HG03039 (cell line): ENCODE results near the gene RPF1.
"Not testable (repeated sequence)": the region's sequence is repeated elsewhere in the genome, so short reads cannot be mapped to it uniquely, and the experiment has no call there.

Source experiments
- ATAC-seq: cut with Tn5 transposase; IDR thresholded peaks from one replicate; pipeline ENCODE4 v1.9.1; 2021; ENCODE audit warnings: mild to moderate bottlenecking, moderate library complexity; ENCODE audit not compliant: unreplicated experiment

Gene RPF1

GRCh38 chr1:84492726-84493125 lies 13.7 kb downstream of the RPF1 start:
- ATAC-seq: no peak

DNA sequence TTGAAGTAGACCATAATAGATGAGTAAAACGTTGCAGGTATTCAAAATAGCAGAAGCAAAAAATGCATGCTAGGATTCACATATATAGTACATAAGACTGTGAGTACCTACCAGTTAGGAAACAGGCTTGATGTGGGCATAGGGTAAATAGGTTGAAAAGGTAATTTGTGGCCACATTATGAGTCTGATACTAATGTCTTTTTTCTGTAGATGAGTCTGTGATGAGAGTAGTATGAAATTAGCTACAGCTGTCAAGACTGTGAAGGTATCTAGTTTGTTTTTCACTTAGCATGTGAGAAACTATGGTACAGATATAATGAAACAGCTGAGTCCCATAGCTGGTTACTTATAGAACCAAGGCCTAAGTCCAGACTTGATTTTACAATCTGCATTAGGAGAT lies 14.7 kb downstream of the RPF1 start:
- no peak for ATAC-seq

GRCh38 chr1:84496498-84496897 lies 17.4 kb downstream of the RPF1 start:
- ATAC-seq: no peak

- no peak for ATAC-seq
These were observed 18.7 kb downstream of the RPF1 start for GRCh38 chr1:84497631-84498275.

DNA sequence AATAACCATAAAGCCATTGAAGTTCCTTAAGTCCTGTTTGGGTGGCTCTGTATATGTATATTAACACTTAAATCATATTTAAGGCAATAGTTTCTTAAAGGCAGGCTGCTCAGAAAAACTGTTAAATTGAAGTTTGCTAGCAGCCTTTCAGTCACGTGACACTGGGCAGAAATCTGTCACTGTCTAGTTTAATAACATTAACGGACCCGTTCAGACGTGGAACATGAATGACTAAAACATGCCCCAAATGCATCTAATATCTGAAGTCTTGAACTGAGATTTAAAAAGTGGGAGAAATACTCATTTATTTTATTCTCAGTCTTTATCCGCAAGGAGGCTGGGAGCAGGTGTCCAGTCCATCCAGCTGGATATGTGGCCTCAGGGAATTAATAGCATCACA lies 23.9 kb downstream of the RPF1 start:
- ATAC-seq: no peak

DNA sequence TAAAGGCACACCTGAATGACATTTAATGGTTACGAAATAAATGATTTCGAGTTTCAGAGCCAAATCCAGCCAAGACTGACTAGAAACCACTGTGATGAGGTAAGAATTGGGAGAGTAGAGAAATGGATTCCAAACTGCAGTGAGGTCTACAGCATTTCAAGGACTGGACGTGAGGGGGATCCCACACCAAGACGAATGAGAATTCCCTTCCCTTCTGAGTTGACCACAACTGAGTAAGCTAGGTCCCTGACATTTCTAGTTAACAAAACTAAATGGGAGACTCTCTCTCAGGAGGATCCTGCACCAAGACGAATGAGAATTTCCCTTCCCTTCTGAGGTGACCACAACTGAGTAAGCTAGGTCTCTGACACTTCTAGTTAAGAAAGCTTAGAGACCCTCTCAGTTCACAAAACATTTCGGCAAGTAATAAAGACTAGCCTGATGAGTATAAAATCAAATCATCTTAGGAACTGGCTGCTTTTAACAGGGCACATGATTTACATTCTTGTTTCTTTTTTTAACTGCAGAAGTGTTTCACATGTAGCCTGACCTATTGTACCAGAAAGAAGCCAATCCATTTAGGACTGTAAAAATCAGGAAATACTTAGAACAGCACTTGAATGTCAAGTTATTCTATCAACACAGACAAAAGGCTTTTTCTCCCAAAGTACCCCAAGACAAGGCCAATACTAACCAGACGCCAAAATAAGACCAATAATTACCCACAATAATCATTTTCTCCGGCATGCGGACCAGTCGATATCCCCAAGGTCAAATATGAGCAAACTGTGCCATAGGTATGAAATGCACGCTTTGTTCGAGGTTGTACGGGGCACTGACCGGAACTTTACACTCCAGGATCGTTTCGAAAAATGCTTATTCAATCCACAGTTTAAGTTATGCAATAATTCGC lies 25.8 kb downstream of the RPF1 start:
- ATAC-seq: no peak

- ATAC-seq: peak; percentile 23
These were observed 26.5 kb downstream of the RPF1 start for GRCh38 chr1:84505493-84506001.

DNA sequence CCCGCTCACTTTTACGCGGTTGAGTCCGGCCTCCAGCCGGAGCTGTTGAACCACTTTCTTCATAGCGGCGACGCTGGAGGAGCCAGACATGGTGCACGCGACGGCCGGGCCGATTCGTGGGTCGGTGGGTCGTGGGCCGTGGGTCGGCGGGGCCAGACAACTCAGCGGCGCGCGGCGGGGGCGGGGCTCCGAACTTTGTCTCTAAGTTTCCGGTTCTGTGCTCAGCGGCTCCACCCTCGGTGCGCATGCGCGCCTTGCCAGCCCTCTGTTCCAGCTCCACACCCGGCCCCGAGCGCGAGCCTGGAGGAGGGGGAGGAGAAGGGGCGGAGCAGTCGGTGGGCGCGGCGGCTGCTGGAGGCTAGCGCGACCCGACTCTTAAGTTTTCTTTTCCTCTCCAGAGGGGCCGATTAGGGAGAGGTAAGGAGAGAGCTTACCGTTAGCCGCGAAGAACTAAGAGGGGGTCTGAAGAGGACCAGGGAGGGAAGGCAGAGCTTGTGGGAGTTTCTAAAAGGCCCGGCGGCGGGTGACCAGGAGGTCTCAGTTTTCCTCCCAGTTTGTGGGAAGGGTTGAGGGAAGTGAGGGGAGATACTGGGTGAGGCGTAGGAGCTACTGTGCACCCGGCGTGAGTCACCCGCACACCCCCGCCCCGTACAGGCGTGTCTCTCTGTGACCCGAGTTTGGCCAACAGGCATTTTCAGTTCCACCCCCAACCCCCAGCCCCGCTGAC lies 27.1 kb downstream of the RPF1 start, which contains the start of the genes GNG5 and SPATA1:
TSS of gene GNG5 (minus strand) at position 580 of the 727 bp plus-strand sequence. CDS start at position 90, 490 bp downstream.
TSS of gene SPATA1 (plus strand) at position 385 of the 727 bp plus-strand sequence. CDS start 9,974 bp downstream, outside the sequence.
- ATAC-seq: peak; percentile 79

- no peak for ATAC-seq
These were observed 27.8 kb downstream of the RPF1 start for GRCh38 chr1:84506729-84507453.

- not testable (repeated sequence) for ATAC-seq
These were observed 28.8 kb downstream of the RPF1 start for GRCh38 chr1:84507887-84508286.

DNA sequence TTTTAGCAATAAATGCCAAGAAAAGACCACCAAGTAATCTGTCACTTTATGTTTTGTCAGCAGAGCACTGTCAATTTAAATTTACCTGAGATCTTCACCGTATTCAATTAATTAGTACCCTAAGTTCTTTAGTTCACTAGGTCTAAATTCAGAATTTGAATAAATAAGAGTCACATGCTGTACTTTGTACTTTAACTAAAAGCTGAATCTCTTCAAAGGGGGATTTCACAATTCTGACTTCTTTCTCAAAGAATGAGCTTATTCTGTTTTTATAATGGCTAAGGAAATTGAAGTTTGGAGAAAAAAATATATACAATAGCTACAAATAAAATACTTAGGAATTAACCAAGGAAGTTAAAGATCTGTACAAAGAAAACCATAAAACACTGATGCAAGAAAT lies 29.4 kb downstream of the RPF1 start:
- no peak for ATAC-seq

- ATAC-seq: no peak
These were observed 30.0 kb downstream of the RPF1 start for GRCh38 chr1:84509029-84509428.

DNA sequence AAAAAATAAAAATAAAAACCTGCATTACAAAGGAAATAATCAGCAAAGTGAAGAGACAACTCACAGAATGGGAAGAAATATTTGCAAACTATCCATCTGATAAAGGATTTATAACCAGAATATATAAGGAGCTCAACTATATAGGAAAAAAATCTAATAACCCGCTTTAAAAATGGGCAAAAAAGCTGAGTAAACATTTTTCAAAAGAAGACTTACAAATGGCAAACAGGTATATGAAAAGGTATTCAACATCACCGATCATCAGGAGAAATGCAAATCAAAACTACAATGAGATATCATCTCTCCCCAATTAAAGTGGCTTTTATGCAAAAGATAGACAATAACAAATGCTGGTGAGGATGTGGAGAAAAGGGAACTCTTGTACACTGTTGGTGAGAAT lies 31.1 kb downstream of the RPF1 start:
- ATAC-seq: no peak

DNA sequence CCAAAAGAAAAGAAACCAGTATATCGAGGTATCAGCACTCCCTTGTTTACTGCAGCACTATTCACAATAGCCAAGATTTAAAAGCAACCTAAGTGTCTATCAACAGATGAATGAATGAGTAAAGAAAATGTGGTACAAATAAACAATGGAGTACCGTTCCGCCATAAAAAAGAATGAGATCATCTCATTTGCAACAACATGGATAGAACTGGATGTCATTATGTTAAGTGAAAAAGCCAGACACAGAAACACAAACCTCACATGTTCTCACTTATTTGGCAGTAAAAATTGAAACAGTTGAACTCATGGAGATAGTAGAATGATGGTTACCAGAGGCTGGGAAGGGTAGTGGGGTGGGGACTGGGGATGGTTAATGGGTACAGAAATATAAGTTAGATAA lies 31.6 kb downstream of the RPF1 start:
- no peak for ATAC-seq

- no peak for ATAC-seq
These were observed 45.5 kb downstream of the RPF1 start for GRCh38 chr1:84524590-84524989.

DNA sequence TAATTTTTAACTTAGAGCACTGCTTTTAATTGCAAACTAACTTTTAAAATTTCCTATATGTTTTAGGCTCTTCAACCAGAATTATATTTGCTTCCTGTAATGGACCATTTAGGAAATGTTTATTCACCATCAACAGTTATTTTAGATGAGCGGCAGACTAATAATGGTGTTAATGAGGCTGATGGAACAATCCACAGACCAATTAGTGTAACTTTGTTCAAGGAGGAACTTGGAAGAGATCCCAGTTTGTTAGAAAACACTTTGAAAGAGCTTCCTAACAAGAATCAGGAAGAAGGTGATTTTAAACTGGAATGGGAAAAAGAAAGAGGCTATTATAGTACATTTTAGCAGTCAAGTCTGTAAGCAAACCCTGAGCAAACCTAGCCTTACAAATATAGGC lies 46.7 kb downstream of the RPF1 start:
- ATAC-seq: no peak

GRCh38 chr1:84538599-84538998 lies 59.5 kb downstream of the RPF1 start:
- ATAC-seq: no peak

DNA sequence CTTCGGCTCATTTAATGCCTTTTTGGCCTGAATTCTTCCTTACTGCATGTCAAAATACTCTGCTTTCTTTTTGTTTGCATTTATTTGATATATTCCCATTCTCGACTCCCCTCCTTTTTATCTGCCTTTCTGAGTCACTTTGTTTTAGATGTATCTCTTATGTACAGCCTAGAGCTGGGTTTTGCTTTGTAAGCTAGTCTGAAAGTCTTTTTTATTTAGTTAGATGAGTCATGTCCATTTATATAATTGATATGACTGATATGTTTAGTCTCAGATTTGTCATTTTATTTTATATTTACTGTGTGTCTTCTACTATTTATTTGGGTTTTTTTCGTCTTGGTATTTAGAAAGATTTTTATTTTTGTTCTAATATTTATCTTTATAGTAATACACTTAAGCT lies 60.9 kb downstream of the RPF1 start:
- ATAC-seq: no peak

- ATAC-seq: no peak
These were observed 61.7 kb downstream of the RPF1 start for GRCh38 chr1:84540759-84541158.

DNA sequence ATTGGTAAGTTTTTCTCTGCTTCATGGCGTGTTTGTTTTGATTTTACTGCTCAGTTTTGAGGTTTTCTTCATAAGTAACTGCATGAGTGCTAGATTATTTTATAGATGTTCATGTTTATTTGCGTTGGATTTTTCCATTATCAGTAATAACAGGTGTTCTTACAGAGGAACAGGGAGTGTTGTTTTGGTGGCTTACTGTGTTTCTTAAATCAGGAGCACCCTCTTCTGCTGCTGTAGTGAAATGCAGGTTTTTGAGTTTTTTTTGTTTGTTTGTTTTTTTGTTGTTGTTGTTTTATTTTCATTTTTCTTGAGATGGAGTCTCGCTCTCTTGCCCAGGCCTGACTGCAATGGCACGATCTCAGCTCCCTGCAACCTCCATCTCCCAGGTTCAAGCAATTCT lies 62.6 kb downstream of the RPF1 start:
- ATAC-seq: no peak
